GM23338 (cell line): ENCODE measurements around the gene NELFE.
"Not testable (repeated sequence)": the region's sequence is repeated elsewhere in the genome, so short reads cannot be mapped to it uniquely, and the experiment has no call there.

Experiments
- CREB1 ChIP-seq: fragments of 250-450 bp; sonication (Bioruptor Pico); IDR thresholded peaks from 2 replicates; pipeline ENCODE4 v1.5.0; 2020; ENCODE audit warnings: low read depth, mild to moderate bottlenecking, moderate library complexity
- CTCF ChIP-seq, 2 experiments: fragments of 200-600 bp in 1 of 2; sonication (generic) in 1 of 2; conservative IDR thresholded peaks; 2 replicates each; pipeline versions ENCODE4 v1.5.1 to v1.6.1; 2016 to 2017; ENCODE audit warnings: antibody characterized with exemption in 2 of 2, low read depth in 2 of 2, mild to moderate bottlenecking in 2 of 2, moderate library complexity in 1 of 2
- ETS1 ChIP-seq: IDR thresholded peaks from 2 replicates; pipeline ENCODE4 v1.6.1; 2016; ENCODE audit warnings: antibody characterized with exemption
- EZH2 ChIP-seq: fragments of 200-600 bp; sonication (generic); IDR thresholded peaks from one replicate; pipeline ENCODE4 v1.8.0; 2017; ENCODE audit warnings: antibody characterized with exemption, mild to moderate bottlenecking, low read depth; ENCODE audit not compliant: unreplicated experiment
- EZH2phosphoT487 ChIP-seq: fragments of 200-600 bp; sonication (generic); IDR thresholded peaks from one replicate; pipeline ENCODE4 v1.8.1; 2018; ENCODE audit warnings: antibody characterized with exemption; ENCODE audit not compliant: unreplicated experiment
- JUNB ChIP-seq: IDR thresholded peaks from one replicate; pipeline ENCODE4 v1.6.1; 2016; ENCODE audit warnings: antibody characterized with exemption; ENCODE audit not compliant: unreplicated experiment
- NANOG ChIP-seq: IDR thresholded peaks from 2 replicates; pipeline ENCODE4 v1.6.1; 2016; ENCODE audit warnings: antibody characterized with exemption, borderline replicate concordance
- POLR2AphosphoS5 ChIP-seq: IDR thresholded peaks from 2 replicates; pipeline ENCODE4 v1.6.1; 2016; ENCODE audit warnings: antibody characterized with exemption, low read depth
- REST ChIP-seq: IDR thresholded peaks from one replicate; pipeline ENCODE4 v1.6.1; 2018; ENCODE audit warnings: antibody characterized with exemption; ENCODE audit not compliant: unreplicated experiment
- STAT1 ChIP-seq: IDR thresholded peaks from one replicate; pipeline ENCODE4 v1.6.1; 2016; ENCODE audit warnings: antibody characterized with exemption; ENCODE audit not compliant: unreplicated experiment
- ZNF114 ChIP-seq: fragments of 250-450 bp; sonication (Bioruptor Pico); IDR thresholded peaks from 2 replicates; pipeline ENCODE4 v1.5.0; 2020; ENCODE audit warnings: mild to moderate bottlenecking, moderate library complexity
- ZNF331 ChIP-seq: fragments of 250-450 bp; sonication (Bioruptor Pico); IDR thresholded peaks from 2 replicates; pipeline ENCODE4 v1.5.0; 2020; ENCODE audit warnings: low read depth, mild to moderate bottlenecking, moderate library complexity
- ZNF462 ChIP-seq: fragments of 250-450 bp; sonication (Bioruptor Pico); IDR thresholded peaks from 2 replicates; pipeline ENCODE4 v1.5.0; 2020; ENCODE audit warnings: mild to moderate bottlenecking, moderate library complexity

- TF ChIP-seq POLR2AphosphoS5; CTCF (conservative IDR thresholded peaks at IDR 0.05; ENCODE audit: low read depth in 2 of 2); EZH2phosphoT487; EZH2; REST; ZNF331 (CRISPR knock-in tag); JUNB; ZNF114 (CRISPR knock-in tag); NANOG; ETS1; CREB1 (CRISPR knock-in tag); ZNF462 (CRISPR knock-in tag); STAT1: not testable (repeated sequence)
Observed at GRCh38 chr6:31989363-31989762, 30.6 kb upstream of the NELFE start.
